ENCODE data around the gene TSR1.

GRCh38 chr17:2369039-2369438 lies 32.8 kb upstream of the TSR1 start:
- TF ChIP-seq CTCF (IDR thresholded peaks at IDR 0.05; ENCODE audit: insufficient read depth, low read depth, low read length) (no peak), EZH2 (IDR thresholded peaks at IDR 0.05; ENCODE audit: insufficient read depth, low read length) (no peak)
